Measurements from ENCODE around the gene XPR1.

DNA sequence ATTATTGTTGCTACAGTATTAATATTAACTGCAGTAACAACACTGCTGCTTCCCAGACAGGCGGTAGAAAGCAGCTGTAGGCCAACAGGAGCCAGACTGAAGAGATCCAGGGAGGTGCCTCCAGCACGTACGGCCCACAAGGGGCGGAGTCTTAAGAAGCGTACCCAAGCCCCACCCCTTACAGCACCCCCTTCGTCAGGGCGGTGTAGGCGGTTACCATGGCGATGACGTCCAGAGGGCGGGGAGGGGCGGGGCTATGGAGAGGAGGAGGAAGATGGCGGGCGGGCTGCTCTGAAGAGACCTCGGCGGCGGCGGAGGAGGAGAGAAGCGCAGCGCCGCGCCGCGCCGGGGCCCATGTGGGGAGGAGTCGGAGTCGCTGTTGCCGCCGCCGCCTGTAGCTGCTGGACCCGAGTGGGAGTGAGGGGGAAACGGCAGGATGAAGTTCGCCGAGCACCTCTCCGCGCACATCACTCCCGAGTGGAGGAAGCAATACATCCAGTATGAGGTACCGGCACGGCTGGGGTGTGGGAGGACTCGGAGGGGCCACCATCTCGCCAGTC is at the start of gene XPR1:
- TF ChIP-seq, protein P1, sequence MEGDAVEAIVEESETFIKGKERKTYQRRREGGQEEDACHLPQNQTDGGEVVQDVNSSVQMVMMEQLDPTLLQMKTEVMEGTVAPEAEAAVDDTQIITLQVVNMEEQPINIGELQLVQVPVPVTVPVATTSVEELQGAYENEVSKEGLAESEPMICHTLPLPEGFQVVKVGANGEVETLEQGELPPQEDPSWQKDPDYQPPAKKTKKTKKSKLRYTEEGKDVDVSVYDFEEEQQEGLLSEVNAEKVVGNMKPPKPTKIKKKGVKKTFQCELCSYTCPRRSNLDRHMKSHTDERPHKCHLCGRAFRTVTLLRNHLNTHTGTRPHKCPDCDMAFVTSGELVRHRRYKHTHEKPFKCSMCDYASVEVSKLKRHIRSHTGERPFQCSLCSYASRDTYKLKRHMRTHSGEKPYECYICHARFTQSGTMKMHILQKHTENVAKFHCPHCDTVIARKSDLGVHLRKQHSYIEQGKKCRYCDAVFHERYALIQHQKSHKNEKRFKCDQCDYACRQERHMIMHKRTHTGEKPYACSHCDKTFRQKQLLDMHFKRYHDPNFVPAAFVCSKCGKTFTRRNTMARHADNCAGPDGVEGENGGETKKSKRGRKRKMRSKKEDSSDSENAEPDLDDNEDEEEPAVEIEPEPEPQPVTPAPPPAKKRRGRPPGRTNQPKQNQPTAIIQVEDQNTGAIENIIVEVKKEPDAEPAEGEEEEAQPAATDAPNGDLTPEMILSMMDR (IDR thresholded peaks at IDR 0.05) = peak; percentile 4 to 49 (median 33)
- TF ChIP-seq EP300 (IDR thresholded peaks at IDR 0.05) = peak; percentile 54 to 97
